Right atrium auricular region (tissue), 2 donors: Measurements from ENCODE around the gene HSD17B12. TPM values are rescaled to one million over a fixed set of nuclear protein-coding genes. Genes with fewer than 3 reads are reported as not detected.
"Not testable (repeated sequence)": the region's sequence is repeated elsewhere in the genome, so short reads cannot be mapped to it uniquely, and the experiment has no call there.

Experiments
- DNase-seq: peaks from one replicate; pipeline ENCODE4 v3.0.0-alpha.2; 2019; ENCODE audit warnings: low spot score
- H3K27ac ChIP-seq, 2 donors: fragments of 200-600 bp; sonication (generic); 1 replicate in 1 of 2; 2 replicates in 1 of 2; pipeline ENCODE4 v1.5.1; 2016 to 2019
- H3K27me3 ChIP-seq, 2 donors: fragments of 200-600 bp; sonication (generic); one replicate each; pipeline versions ENCODE4 v1.5.1 to v1.6.0; 2017 to 2019
- H3K36me3 ChIP-seq: fragments of 200-600 bp; sonication (generic); one replicate; pipeline ENCODE4 v1.5.1; 2016
- H3K4me1 ChIP-seq, 2 donors: fragments of 200-600 bp; sonication (generic); one replicate each; pipeline versions ENCODE4 v1.5.1 to v1.6.0; 2017 to 2019
- H3K4me3 ChIP-seq, 2 donors: fragments of 200-600 bp; sonication (generic); 1 replicate in 1 of 2; 2 replicates in 1 of 2; pipeline ENCODE4 v1.5.1; 2017 to 2019; ENCODE audit warnings: mild to moderate bottlenecking in 1 of 2, moderate library complexity in 1 of 2
- H3K9me3 ChIP-seq, 2 donors: fragments of 200-600 bp; sonication (generic); one replicate each; pipeline ENCODE4 v1.5.1; 2019
- CTCF ChIP-seq, 2 donors: fragments of 200-600 bp; sonication (generic); IDR thresholded peaks; one replicate each; pipeline ENCODE4 v1.5.1; 2019; ENCODE audit warnings: antibody characterized with exemption in 2 of 2
- total RNA-seq, 2 donors: library from RNA; depleted of rRNA; stranded (reverse); fragments of >200 nt; gene quantifications; one replicate each; pipeline ENCODE4 v1.1.0, GENCODE V29; 2016

Gene HSD17B12
- total RNA-seq, 2 donors from 2014 or later: 61.4 to 108 TPM

GRCh38 chr11:43681401-43681942, 934 bp downstream of the HSD17B12 start:
- no peak for TF ChIP-seq CTCF (IDR thresholded peaks at IDR 0.05)
- Histone ChIP-seq H3K36me3 (peaks cover 6% of the 10 kb centered on the region), H3K9me3 (no peaks in the 10 kb centered on the region), H3K27me3 (no peaks in the 10 kb centered on the region), H3K4me1 (peaks cover 0 to 46% of the 10 kb centered on the region in 2 donors), H3K27ac (peak overlapping the region; percentile 96), H3K4me3 (peak overlapping the region; percentile 74 to 86)
- DNase-seq: no peak

GRCh38 chr11:43682081-43682480, 1.5 kb downstream of the HSD17B12 start:
- Histone ChIP-seq H3K4me1 (peaks cover 0 to 52% of the 10 kb centered on the region in 2 donors), H3K4me3 (peak overlapping the region in 1 of 2 donors; percentile 86), H3K27ac (peak overlapping the region; percentile 96)
- DNase-seq, H3K27me3 ChIP-seq, H3K36me3 ChIP-seq, H3K9me3 ChIP-seq: not testable (repeated sequence)

- Histone ChIP-seq H3K4me3 (no peak overlapping the region), H3K4me1 (peaks cover 0 to 79% of the 10 kb centered on the region in 2 donors), H3K27ac (peak overlapping the region in 1 of 2 donors; percentile 82), H3K9me3 (no peaks in the 10 kb centered on the region), H3K27me3 (no peaks in the 10 kb centered on the region), H3K36me3 (peaks cover 6% of the 10 kb centered on the region)
- DNase-seq: no peak
- TF ChIP-seq CTCF (IDR thresholded peaks at IDR 0.05): no peak
Measured at GRCh38 chr11:43685440-43685839, 4.9 kb downstream of the HSD17B12 start.

- Histone ChIP-seq H3K36me3 (peaks cover 6% of the 10 kb centered on the region), H3K27me3 (no peaks in the 10 kb centered on the region), H3K9me3 (no peaks in the 10 kb centered on the region), H3K4me3 (no peak overlapping the region), H3K4me1 (peaks cover 0 to 77% of the 10 kb centered on the region in 2 donors), H3K27ac (peak overlapping the region in 1 of 2 donors; percentile 82)
- DNase-seq: no peak
- TF ChIP-seq CTCF (IDR thresholded peaks at IDR 0.05): no peak
Measured at GRCh38 chr11:43686207-43686606, 5.7 kb downstream of the HSD17B12 start.

- H3K27me3 ChIP-seq: no peaks in the 10 kb centered on the region
- TF ChIP-seq CTCF (IDR thresholded peaks at IDR 0.05): no peak
- H3K9me3 ChIP-seq: no peaks in the 10 kb centered on the region
- H3K4me1 ChIP-seq: peaks cover 0 to 74% of the 10 kb centered on the region in 2 donors
- DNase-seq: peak; percentile 77
- H3K4me3 ChIP-seq: no peak overlapping the region
- H3K36me3 ChIP-seq: peaks cover 6% of the 10 kb centered on the region
- H3K27ac ChIP-seq: peak overlapping the region; percentile 65 to 82
Measured at GRCh38 chr11:43687120-43687791, 6.7 kb downstream of the HSD17B12 start.

GRCh38 chr11:43688394-43688793, 7.9 kb downstream of the HSD17B12 start:
- Histone ChIP-seq H3K4me3 (no peak overlapping the region), H3K27ac (peak overlapping the region; percentile 37 to 82), H3K4me1 (peaks cover 0 to 73% of the 10 kb centered on the region in 2 donors), H3K36me3 (no peaks in the 10 kb centered on the region), H3K9me3 (no peaks in the 10 kb centered on the region), H3K27me3 (no peaks in the 10 kb centered on the region)
- no peak for DNase-seq
- TF ChIP-seq CTCF (IDR thresholded peaks at IDR 0.05): no peak
